ENCODE measurements around the gene TMEM59L.

TMEM59L gene

GRCh38 chr19:18659281-18660050 is 46.8 kb downstream of the TMEM59L start:
- DNase-seq (ENCODE audit: low spot score): no peak

- DNase-seq (ENCODE audit: low spot score): no peak
Measured at GRCh38 chr19:18660051-18660910, 47.6 kb downstream of the TMEM59L start.

GRCh38 chr19:18660939-18661670 is 48.4 kb downstream of the TMEM59L start:
- no peak for DNase-seq (ENCODE audit: low spot score)

GRCh38 chr19:18662972-18663732 is 50.5 kb downstream of the TMEM59L start:
- no peak for DNase-seq (ENCODE audit: low spot score)

GRCh38 chr19:18663940-18664530 is 51.4 kb downstream of the TMEM59L start:
- DNase-seq (ENCODE audit: low spot score): no peak

GRCh38 chr19:18665771-18666202 is 53.1 kb downstream of the TMEM59L start:
- DNase-seq (ENCODE audit: low spot score): no peak

GRCh38 chr19:18666317-18666716 is 53.6 kb downstream of the TMEM59L start:
- DNase-seq (ENCODE audit: low spot score): no peak

GRCh38 chr19:18666784-18667183 is 54.1 kb downstream of the TMEM59L start:
- no peak for DNase-seq (ENCODE audit: low spot score)

GRCh38 chr19:18667531-18668251 is 55.0 kb downstream of the TMEM59L start:
- no peak for DNase-seq (ENCODE audit: low spot score)

- no peak for DNase-seq (ENCODE audit: low spot score)
Measured at GRCh38 chr19:18668252-18668631, 55.6 kb downstream of the TMEM59L start.

- DNase-seq (ENCODE audit: low spot score): no peak
Measured at GRCh38 chr19:18668744-18669523, 56.3 kb downstream of the TMEM59L start.

- no peak for DNase-seq (ENCODE audit: low spot score)
Measured at GRCh38 chr19:18669524-18669817, 56.8 kb downstream of the TMEM59L start.

- DNase-seq (ENCODE audit: low spot score): no peak
Measured at GRCh38 chr19:18669883-18670282, 57.2 kb downstream of the TMEM59L start.

- DNase-seq (ENCODE audit: low spot score): no peak
Measured at GRCh38 chr19:18670312-18670711, 57.6 kb downstream of the TMEM59L start.
